ENCODE measurements around the gene TTC28. TPM values are rescaled to one million over a fixed set of nuclear protein-coding genes. Genes with fewer than 3 reads are reported as not detected.
"Not testable (repeated sequence)": the region's sequence is repeated elsewhere in the genome, so short reads cannot be mapped to it uniquely, and the experiment has no call there.

The TTC28 gene
- polyA plus RNA-seq, 3 donors from 2014 or later: 0.03 to 0.65 TPM; not detected in 1

- no peaks in the 10 kb centered on the region for H3K36me3 Mint-ChIP-seq
- peaks cover 0 to 7% (median 0%) of the 10 kb centered on the region in 3 donors for H3K27me3 Mint-ChIP-seq (ENCODE audit: low read depth in 3 of 3)
- no peaks in the 10 kb centered on the region for H3K4me1 Mint-ChIP-seq
- DNase-seq: no peak
- H3K4me3 Mint-ChIP-seq: no peak overlapping the region
- peaks cover 0 to 11% (median 3%) of the 10 kb centered on the region in 6 donors for H3K9me3 Mint-ChIP-seq
- no peak overlapping the region for H3K27ac Mint-ChIP-seq
Observed at GRCh38 chr22:28208036-28208435, 471.6 kb downstream of the TTC28 start.

GRCh38 chr22:28207281-28208030 is 472.2 kb downstream of the TTC28 start:
- no peaks in the 10 kb centered on the region for H3K4me1 Mint-ChIP-seq
- H3K9me3 Mint-ChIP-seq: peaks cover 0 to 11% (median 3%) of the 10 kb centered on the region in 6 donors
- DNase-seq: no peak
- H3K27ac Mint-ChIP-seq: no peak overlapping the region
- H3K27me3 Mint-ChIP-seq (ENCODE audit: low read depth in 3 of 3): peaks cover 0 to 7% (median 0%) of the 10 kb centered on the region in 3 donors
- H3K4me3 Mint-ChIP-seq: no peak overlapping the region
- no peaks in the 10 kb centered on the region for H3K36me3 Mint-ChIP-seq

GRCh38 chr22:28205926-28206325 is 473.7 kb downstream of the TTC28 start:
- no peaks in the 10 kb centered on the region for H3K36me3 Mint-ChIP-seq
- no peaks in the 10 kb centered on the region for H3K4me1 Mint-ChIP-seq
- no peak for DNase-seq
- H3K27ac Mint-ChIP-seq: no peak overlapping the region
- peaks cover 0 to 7% (median 2%) of the 10 kb centered on the region in 6 donors for H3K9me3 Mint-ChIP-seq
- H3K27me3 Mint-ChIP-seq (ENCODE audit: low read depth in 3 of 3): peaks cover 0 to 4% (median 0%) of the 10 kb centered on the region in 3 donors
- no peak overlapping the region for H3K4me3 Mint-ChIP-seq

- no peaks in the 10 kb centered on the region for H3K9me3 Mint-ChIP-seq
- no peak for DNase-seq
- H3K27me3 Mint-ChIP-seq (ENCODE audit: low read depth in 3 of 3): peaks cover 0 to 4% (median 0%) of the 10 kb centered on the region in 3 donors
- no peak overlapping the region for H3K27ac Mint-ChIP-seq
- H3K4me3 Mint-ChIP-seq: no peak overlapping the region
- no peaks in the 10 kb centered on the region for H3K4me1 Mint-ChIP-seq
- H3K36me3 Mint-ChIP-seq: no peaks in the 10 kb centered on the region
Observed at GRCh38 chr22:28204382-28204781, 475.3 kb downstream of the TTC28 start.

- Mint-ChIP-seq H3K9me3 (no peaks in the 10 kb centered on the region), H3K4me1 (no peaks in the 10 kb centered on the region), H3K4me3 (no peak overlapping the region), H3K27me3 (ENCODE audit: low read depth in 3 of 3) (peaks cover 0 to 4% (median 0%) of the 10 kb centered on the region in 3 donors), H3K36me3 (no peaks in the 10 kb centered on the region), H3K27ac (no peak overlapping the region)
- DNase-seq: no peak
Observed at GRCh38 chr22:28203286-28203685, 476.4 kb downstream of the TTC28 start.

GRCh38 chr22:28198692-28199091 is 480.9 kb downstream of the TTC28 start:
- H3K9me3 Mint-ChIP-seq: peaks cover 0 to 4% (median 0%) of the 10 kb centered on the region in 6 donors
- no peaks in the 10 kb centered on the region for H3K36me3 Mint-ChIP-seq
- peaks cover 2 to 7% (median 3%) of the 10 kb centered on the region in 3 donors for H3K27me3 Mint-ChIP-seq (ENCODE audit: low read depth in 3 of 3)

GRCh38 chr22:28191571-28191970 is 488.1 kb downstream of the TTC28 start:
- peaks cover 5 to 10% (median 5%) of the 10 kb centered on the region in 3 donors for H3K27me3 Mint-ChIP-seq (ENCODE audit: low read depth in 3 of 3)
- DNase-seq, H3K36me3 Mint-ChIP-seq, H3K4me1 Mint-ChIP-seq, H3K9me3 Mint-ChIP-seq, H3K27ac Mint-ChIP-seq, H3K4me3 Mint-ChIP-seq: not testable (repeated sequence)

More at GRCh38 chr22:28198692-28199091, 480.9 kb downstream of the TTC28 start:
- no peaks in the 10 kb centered on the region for H3K4me1 Mint-ChIP-seq
- H3K27ac Mint-ChIP-seq: no peak overlapping the region
- no peak for DNase-seq
- H3K4me3 Mint-ChIP-seq: no peak overlapping the region

GRCh38 chr22:28188178-28188879 is 491.3 kb downstream of the TTC28 start:
- H3K4me1 Mint-ChIP-seq: no peaks in the 10 kb centered on the region
- H3K9me3 Mint-ChIP-seq: peaks cover 0 to 2% (median 0%) of the 10 kb centered on the region in 6 donors
- peaks cover 2 to 11% (median 3%) of the 10 kb centered on the region in 3 donors for H3K27me3 Mint-ChIP-seq (ENCODE audit: low read depth in 3 of 3)
- H3K4me3 Mint-ChIP-seq: no peak overlapping the region
- no peaks in the 10 kb centered on the region for H3K36me3 Mint-ChIP-seq
- no peak overlapping the region for H3K27ac Mint-ChIP-seq
- no peak for DNase-seq

GRCh38 chr22:28187612-28188011 is 492.0 kb downstream of the TTC28 start:
- H3K4me3 Mint-ChIP-seq: no peak overlapping the region
- no peak overlapping the region for H3K27ac Mint-ChIP-seq
- H3K27me3 Mint-ChIP-seq (ENCODE audit: low read depth in 3 of 3): peaks cover 2 to 11% (median 5%) of the 10 kb centered on the region in 3 donors
- DNase-seq: no peak
- H3K4me1 Mint-ChIP-seq: no peaks in the 10 kb centered on the region
- no peaks in the 10 kb centered on the region for H3K36me3 Mint-ChIP-seq
- no peaks in the 10 kb centered on the region for H3K9me3 Mint-ChIP-seq

- Mint-ChIP-seq H3K9me3 (no peaks in the 10 kb centered on the region), H3K4me1 (no peaks in the 10 kb centered on the region), H3K27me3 (ENCODE audit: low read depth in 3 of 3) (peaks cover 2 to 11% (median 3%) of the 10 kb centered on the region in 3 donors), H3K4me3 (no peak overlapping the region), H3K36me3 (no peaks in the 10 kb centered on the region), H3K27ac (no peak overlapping the region)
- DNase-seq: no peak
Observed at GRCh38 chr22:28186641-28187040, 493.0 kb downstream of the TTC28 start.

- no peak for DNase-seq
- no peak overlapping the region for H3K27ac Mint-ChIP-seq
- peaks cover 2 to 11% (median 4%) of the 10 kb centered on the region in 3 donors for H3K27me3 Mint-ChIP-seq (ENCODE audit: low read depth in 3 of 3)
- no peaks in the 10 kb centered on the region for H3K9me3 Mint-ChIP-seq
- H3K4me1 Mint-ChIP-seq: no peaks in the 10 kb centered on the region
- no peak overlapping the region for H3K4me3 Mint-ChIP-seq
- H3K36me3 Mint-ChIP-seq: no peaks in the 10 kb centered on the region
Observed at GRCh38 chr22:28185130-28185529, 494.5 kb downstream of the TTC28 start.

- Mint-ChIP-seq H3K27ac (no peak overlapping the region), H3K4me1 (no peaks in the 10 kb centered on the region), H3K36me3 (no peaks in the 10 kb centered on the region), H3K4me3 (no peak overlapping the region), H3K9me3 (no peaks in the 10 kb centered on the region), H3K27me3 (ENCODE audit: low read depth in 3 of 3) (peaks cover 2 to 11% (median 4%) of the 10 kb centered on the region in 3 donors)
- DNase-seq: no peak
Observed at GRCh38 chr22:28183078-28183860, 496.4 kb downstream of the TTC28 start.

- Mint-ChIP-seq H3K27me3 (ENCODE audit: low read depth in 3 of 3) (peaks cover 2 to 5% (median 4%) of the 10 kb centered on the region in 3 donors), H3K36me3 (no peaks in the 10 kb centered on the region), H3K4me3 (no peak overlapping the region), H3K4me1 (no peaks in the 10 kb centered on the region), H3K9me3 (no peaks in the 10 kb centered on the region), H3K27ac (no peak overlapping the region)
- DNase-seq: no peak
Observed at GRCh38 chr22:28180804-28181731, 498.6 kb downstream of the TTC28 start.
